IMR-90 (cell line): ENCODE results near the gene PRSS23. TPM values are rescaled to one million over a fixed set of nuclear protein-coding genes. Genes with fewer than 3 reads are reported as not detected.

Experiments used
- ATAC-seq: fragments of 200-7000 bp; cut with Tn5 transposase; 2 replicates; pipeline ENCODE4 v1.9.1; 2020; ENCODE audit warnings: low read depth, mild to moderate bottlenecking, moderate library complexity
- BruUV-seq: library from RNA; stranded (reverse); fragments of 400-500 nt; replicated peaks from 2 replicates; lab custom pipeline; 2021; lab: Mats Ljungman, UMichigan
- CTCF ChIA-PET: fragments of 300-600 bp; formaldehyde crosslinking; extraction: SDS; loops from one replicate; lab custom pipeline; 2021; ENCODE audit warnings: antibody characterized with exemption; lab: Yijun Ruan, JAX
- POLR2A ChIA-PET: fragments of 300-600 bp; sonication (Branson Sonifier 250); formaldehyde crosslinking; loops from one replicate; lab custom pipeline; 2022; ENCODE audit warnings: antibody characterized with exemption; ENCODE audit not compliant: unreplicated experiment; lab: Charles Lee
- DNase-seq: peaks from one replicate; pipeline ENCODE4 v3.0.0; 2013
- H2AFZ ChIP-seq: replicated peaks from 2 replicates; pipeline ENCODE3; 2013; ENCODE audit warnings: low read length, mild to moderate bottlenecking; ENCODE audit not compliant: poor library complexity
- H2AK5ac ChIP-seq: 2 replicates; pipeline ENCODE4 v1.6.1; 2013; ENCODE audit warnings: low read depth, low read length, inconsistent platforms
- H2AK9ac ChIP-seq: replicated peaks from 2 replicates; pipeline ENCODE3; 2013; ENCODE audit warnings: mild to moderate bottlenecking, low read depth, low read length, moderate library complexity; ENCODE audit not compliant: poor library complexity
- H2BK120ac ChIP-seq: 2 replicates; pipeline ENCODE4 v1.6.1; 2013; ENCODE audit warnings: low read depth, low read length, inconsistent platforms
- H2BK15ac ChIP-seq: 3 replicates; pipeline ENCODE4 v1.6.1; 2013; ENCODE audit warnings: low read depth, low read length, inconsistent platforms
- H2BK20ac ChIP-seq: 2 replicates; pipeline ENCODE4 v1.6.1; 2013; ENCODE audit warnings: low read depth, mild to moderate bottlenecking, inconsistent platforms, low read length, moderate library complexity
- H2BK5ac ChIP-seq: 2 replicates; pipeline ENCODE4 v1.6.1; 2013; ENCODE audit warnings: mild to moderate bottlenecking, low read depth, low read length, inconsistent platforms; ENCODE audit not compliant: poor library complexity, severe bottlenecking
- H3K14ac ChIP-seq: replicated peaks from 2 replicates; pipeline ENCODE4 v1.6.1; 2013; ENCODE audit warnings: low read depth, low read length, inconsistent platforms
- H3K18ac ChIP-seq: 2 replicates; pipeline ENCODE4 v1.6.1; 2013; ENCODE audit warnings: low read depth, low read length, control low read depth
- H3K23ac ChIP-seq: 2 replicates; pipeline ENCODE4 v1.6.1; 2013; ENCODE audit warnings: low read depth, low read length, inconsistent platforms
- H3K27ac ChIP-seq: 2 replicates; pipeline ENCODE4 v1.5.1; 2013; ENCODE audit warnings: mild to moderate bottlenecking, control low read depth, low read length; ENCODE audit not compliant: insufficient read depth
- H3K27me3 ChIP-seq: 2 replicates; pipeline ENCODE4 v1.6.1; 2013; ENCODE audit warnings: low read length; ENCODE audit not compliant: control insufficient read depth, insufficient read depth
- H3K36me3 ChIP-seq: 2 replicates; pipeline ENCODE4 v1.6.1; 2013; ENCODE audit warnings: low read length, mixed read lengths; ENCODE audit not compliant: control insufficient read depth, insufficient read depth
- H3K4ac ChIP-seq: 2 replicates; pipeline ENCODE4 v1.6.1; 2013; ENCODE audit warnings: low read depth, low read length, inconsistent platforms
- H3K4me1 ChIP-seq: 2 replicates; pipeline ENCODE4 v1.6.1; 2013; ENCODE audit warnings: low read length, mixed read lengths; ENCODE audit not compliant: control insufficient read depth, insufficient read depth
- H3K4me2 ChIP-seq: 2 replicates; pipeline ENCODE4 v1.6.1; 2013; ENCODE audit warnings: low read depth, mild to moderate bottlenecking, control low read depth, low read length, moderate library complexity
- H3K4me3 ChIP-seq: 2 replicates; pipeline ENCODE4 v1.5.1; 2013; ENCODE audit warnings: low read depth, mild to moderate bottlenecking, control low read depth, low read length, moderate library complexity; ENCODE audit not compliant: insufficient read depth
- H3K56ac ChIP-seq: 2 replicates; pipeline ENCODE4 v1.6.1; 2013; ENCODE audit warnings: low read length, inconsistent platforms; ENCODE audit not compliant: insufficient read depth; ENCODE audit errors: extremely low read depth
- H3K79me1 ChIP-seq, 2 experiments: 2 replicates each; pipeline ENCODE4 v1.6.1; 2013; ENCODE audit warnings: low read length in 2 of 2, inconsistent platforms in 1 of 2, low read depth in 1 of 2
- H3K9ac ChIP-seq: 2 replicates; pipeline ENCODE4 v1.6.1; 2013; ENCODE audit warnings: low read depth, low read length, control low read depth
- H3K9me1 ChIP-seq: 2 replicates; pipeline ENCODE4 v1.6.1; 2013; ENCODE audit warnings: low read length, inconsistent platforms; ENCODE audit not compliant: insufficient read depth
- H3K9me3 ChIP-seq: 2 replicates; pipeline ENCODE4 v1.6.1; 2013; ENCODE audit warnings: low read length; ENCODE audit not compliant: control insufficient read depth, insufficient read depth
- H4K20me1 ChIP-seq: 2 replicates; pipeline ENCODE4 v1.6.1; 2013; ENCODE audit warnings: low read length, inconsistent platforms; ENCODE audit not compliant: insufficient read depth
- H4K5ac ChIP-seq: 2 replicates; pipeline ENCODE4 v1.6.1; 2013; ENCODE audit warnings: mild to moderate bottlenecking, low read depth, low read length, control low read depth
- H4K8ac ChIP-seq, 2 experiments: 2 replicates each; pipeline ENCODE4 v1.6.1; 2013; ENCODE audit warnings: low read depth in 2 of 2, low read length in 2 of 2, control low read depth in 1 of 2, inconsistent platforms in 1 of 2
- H4K91ac ChIP-seq: 2 replicates; pipeline ENCODE4 v1.6.1; 2013; ENCODE audit warnings: low read depth, low read length, inconsistent platforms; ENCODE audit not compliant: insufficient read depth
- CTCF ChIP-seq: conservative IDR thresholded peaks from 2 replicates; pipeline ENCODE4 v1.5.1; 2012; ENCODE audit warnings: mild to moderate bottlenecking, low read depth, low read length, improper control_type of control experiment
- ELK1 ChIP-seq: fragments of 150-350 bp; IDR thresholded peaks from 2 replicates; pipeline ENCODE4 v1.6.1; 2016; ENCODE audit warnings: low read depth, mild to moderate bottlenecking, low read length, moderate library complexity, borderline replicate concordance
- MAFK ChIP-seq: IDR thresholded peaks from 2 replicates; pipeline ENCODE4 v1.6.1; 2012; ENCODE audit warnings: low read depth, low read length, improper control_type of control experiment
- WGBS, 2 experiments: methylation state at CpG; one replicate each; pipeline versions ENCODE4 v1.1.5 to v1.1.7; 2013; ENCODE audit warnings: missing lambda C conversion rate in 2 of 2; ENCODE audit not compliant: insufficient read length in 1 of 2; ENCODE audit errors: extremely low coverage in 2 of 2; 5-methylcytosine and 5-hydroxymethylcytosine counted together
- dilution Hi-C: fragments of 300-500 bp; cut with HindIII; formaldehyde crosslinking; loops from one replicate; pipeline ENCODE4 v1.14.3; 2018; ENCODE audit warnings: low sequenced_read_pairs; ENCODE audit not compliant: unreplicated experiment
- in situ Hi-C: fragments of 300-500 bp; cut with MboI; formaldehyde crosslinking; loops from 3 replicates; pipeline ENCODE4 v1.14.3; 2019; ENCODE audit warnings: low sequenced_read_pairs, inconsistent platforms, mixed read lengths
- intact Hi-C: fragments of 100-400 bp; cut with micrococcal nuclease; formaldehyde crosslinking; loops from 2 replicates; pipeline ENCODE4 v1.10.0; 2022
- polyA plus RNA-seq, 3 experiments: library from polyadenylated mRNA; depleted of rRNA; stranded (reverse); fragments of >200 nt; gene quantifications; 2 replicates each; pipeline ENCODE4 v1.2.3, GENCODE V29; 2012; ENCODE audit warnings: low replicate concordance in 1 of 3
- total RNA-seq: library from RNA; depleted of rRNA; stranded (reverse); fragments of >200 nt; gene quantifications from 2 replicates; pipeline ENCODE4 v1.2.3, GENCODE V29; 2012

The PRSS23 gene
- total and polyA plus RNA-seq, 2 of the 4 experiments (the other 2 are of a cell fraction): 100 to 199 TPM

GRCh38 chr11:86814775-86815174 lies 14.4 kb downstream of the PRSS23 start (continued):
- no peak for TF ChIP-seq MAFK

- Histone ChIP-seq H2BK15ac (peak overlapping the region; percentile 100), H3K9me1 (peaks cover 26% of the 10 kb centered on the region), H3K9ac (no peak overlapping the region), H4K5ac (peak overlapping the region; percentile 69; the same call in 1 of the 2 replicates), H3K14ac (peak overlapping the region; percentile 94), H3K56ac (peak overlapping the region; percentile 84), H2BK20ac (peak overlapping the region; percentile 100), H3K27ac (peak overlapping the region; percentile 76; the same call in 1 of the 2 replicates), H3K79me1 (peaks cover 13 to 53% of the 10 kb centered on the region in 2 experiments), H4K8ac (peak overlapping the region; percentile 97 to 99), H4K20me1 (no peaks in the 10 kb centered on the region), H4K91ac (peak overlapping the region; percentile 100), H3K23ac (peak overlapping the region; percentile 99), H2AK9ac (peak overlapping the region; percentile 77), H2BK5ac (peak overlapping the region; percentile 92), H3K9me3 (no peaks in the 10 kb centered on the region), H3K36me3 (no peaks in the 10 kb centered on the region), H3K27me3 (no peaks in the 10 kb centered on the region), H3K4me3 (no peak overlapping the region), H3K4me2 (no peak overlapping the region), H2AK5ac (peak overlapping the region; percentile 100), H3K4me1 (peaks cover 18% of the 10 kb centered on the region), H2BK120ac (peak overlapping the region; percentile 99), H3K4ac (peak overlapping the region; percentile 99), H3K18ac (peak overlapping the region; percentile 89; the same call in 1 of the 2 replicates), H2AFZ (no peak overlapping the region)
- ChIA-PET CTCF (interaction anchor here (0.6 to 1.3 kb wide), 3 partner anchors 19 to 198 kb away, joined by 3 to 4 read pairs (median 3); no protein-coding TSS in a partner anchor), POLR2A (no interaction called here)
- intact Hi-C loops: loop anchor here (5.0 kb wide), 1 partner anchor 183 kb away; no protein-coding TSS in a partner anchor
- no peak for TF ChIP-seq CTCF
- TF ChIP-seq ELK1: no peak
- ATAC-seq (no peak), DNase-seq (no peak)
- dilution Hi-C loops: no loop called here
- BruUV-seq: no TSS peak
- in situ Hi-C loops: loop anchor here (5.0 to 10.0 kb wide), 3 partner anchors 208 to 451 kb away; no protein-coding TSS in a partner anchor
- WGBS, 2 experiments: 20% methylated on average over 1 of the region's 2 CpGs; no CpG with 5 or more reads in 1 of the 2 experiments
These were observed 15.4 kb downstream of the PRSS23 start for GRCh38 chr11:86815726-86816125.
